Right lobe of liver (tissue), 4 donors: ENCODE measurements around the gene C15orf61.

Source experiments
- CTCF ChIP-seq, 4 donors: fragments of 200-600 bp in 3 of 4; fragments of 450-650 bp in 1 of 4; IDR thresholded peaks; one replicate each; pipeline versions ENCODE4 v1.5.1 to v1.8.0; 2016 to 2022; ENCODE audit warnings: antibody characterized with exemption in 4 of 4, mild to moderate bottlenecking in 2 of 4
- POLR2A ChIP-seq: fragments of 450-650 bp; IDR thresholded peaks from one replicate; pipeline ENCODE4 v1.6.1; 2017; ENCODE audit warnings: antibody characterized with exemption, mild to moderate bottlenecking
- donor health status: DM: no; HTN: no; CAD: no.
- donor health status: DM: no; HTN: no; CAD: no.
- donor health status: DM: no; HTN: yes; CAD: no.

- TF ChIP-seq CTCF (IDR thresholded peaks at IDR 0.05), result no peak
- peak; percentile 73 for TF ChIP-seq POLR2A
Measured at GRCh38 chr15:67542420-67543347, 21.8 kb downstream of the C15orf61 start, which contains the start of gene MAP2K5.
